ENCODE data around the gene CEACAM4.
A peak's percentile ranks its signal among the peaks of the same experiment; 100 is the strongest.

The CEACAM4 gene

GRCh38 chr19:41616792-41617621 is 9.9 kb downstream of the CEACAM4 start:
- no peak for DNase-seq

GRCh38 chr19:41615207-41615606 is 11.7 kb downstream of the CEACAM4 start:
- DNase-seq = no peak

GRCh38 chr19:41612483-41612882 is 14.4 kb downstream of the CEACAM4 start:
- no peak for DNase-seq

- no peak for DNase-seq
These were observed 16.1 kb downstream of the CEACAM4 start for GRCh38 chr19:41610789-41611188.

GRCh38 chr19:41607668-41608067 is 19.2 kb downstream of the CEACAM4 start:
- DNase-seq = no peak

GRCh38 chr19:41606215-41606837 is 20.5 kb downstream of the CEACAM4 start:
- no peak for DNase-seq

GRCh38 chr19:41604831-41605230 is 22.0 kb downstream of the CEACAM4 start:
- no peak for DNase-seq

- DNase-seq = no peak
These were observed 25.1 kb downstream of the CEACAM4 start for GRCh38 chr19:41601771-41602170.

GRCh38 chr19:41599175-41599966 is 27.5 kb downstream of the CEACAM4 start:
- peak; percentile 21 for DNase-seq

GRCh38 chr19:41597600-41598041 is 29.3 kb downstream of the CEACAM4 start:
- peak; percentile 78 for DNase-seq

GRCh38 chr19:41595890-41596280 is 31.0 kb downstream of the CEACAM4 start:
- no peak for DNase-seq

GRCh38 chr19:41595258-41595889 is 31.5 kb downstream of the CEACAM4 start:
- DNase-seq = peak; percentile 80

GRCh38 chr19:41591951-41592562 is 34.8 kb downstream of the CEACAM4 start:
- DNase-seq = no peak

- no peak for DNase-seq
These were observed 35.9 kb downstream of the CEACAM4 start for GRCh38 chr19:41590936-41591335.

- no peak for DNase-seq
These were observed 37.5 kb downstream of the CEACAM4 start for GRCh38 chr19:41589371-41589770.

- no peak for DNase-seq
These were observed 38.2 kb downstream of the CEACAM4 start for GRCh38 chr19:41588497-41589209.

- no peak for DNase-seq
These were observed 39.0 kb downstream of the CEACAM4 start for GRCh38 chr19:41587838-41588210.

GRCh38 chr19:41587101-41587837 is 39.6 kb downstream of the CEACAM4 start:
- DNase-seq = no peak

GRCh38 chr19:41586064-41586463 is 40.8 kb downstream of the CEACAM4 start:
- no peak for DNase-seq

GRCh38 chr19:41584931-41585330 is 41.9 kb downstream of the CEACAM4 start:
- no peak for DNase-seq

GRCh38 chr19:41584260-41584810 is 42.5 kb downstream of the CEACAM4 start:
- DNase-seq = no peak

Measured in NCI-H1105 treated with DMSO at 0.1 percent for 48 hours (cell line).